ENCODE results near the gene KCNA10. TPM values are rescaled to one million over a fixed set of nuclear protein-coding genes. Genes with fewer than 3 reads are reported as not detected.
"Not testable (repeated sequence)": the region's sequence is repeated elsewhere in the genome, so short reads cannot be mapped to it uniquely, and the experiment has no call there.

Gene KCNA10
- total and polyA plus RNA-seq, 8 donors, result not detected

DNA sequence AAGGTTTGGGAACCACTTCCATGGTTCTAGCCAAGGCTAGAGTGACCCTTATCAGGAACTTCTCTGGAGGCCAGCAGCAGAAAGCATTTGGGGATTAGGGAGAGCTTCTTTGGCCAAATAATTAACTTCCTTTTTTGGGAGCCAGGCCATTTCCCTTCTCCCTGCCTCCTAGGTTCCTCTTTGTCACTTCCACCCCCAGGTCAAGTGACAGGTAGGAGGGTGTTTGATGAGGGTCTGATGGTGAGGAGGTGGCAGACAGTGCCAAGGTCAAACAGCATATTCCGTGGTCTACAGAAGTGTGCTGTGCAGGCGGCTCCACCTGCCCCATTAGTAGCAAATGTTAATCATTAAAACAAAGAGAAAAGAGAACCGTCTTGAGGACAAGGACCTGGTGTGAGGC lies 1.9 kb upstream of the KCNA10 start:
- Histone ChIP-seq H3K36me3 (no peaks in the 10 kb centered on the region), H3K27me3 (peaks cover 0 to 43% of the 10 kb centered on the region in 2 donors), H3K27ac (no peak overlapping the region), H3K4me1 (no peaks in the 10 kb centered on the region), H3K9me3 (no peaks in the 10 kb centered on the region), H3K4me3 (no peak overlapping the region)
- ATAC-seq (no peak), DNase-seq (no peak)
- TF ChIP-seq, protein P1, sequence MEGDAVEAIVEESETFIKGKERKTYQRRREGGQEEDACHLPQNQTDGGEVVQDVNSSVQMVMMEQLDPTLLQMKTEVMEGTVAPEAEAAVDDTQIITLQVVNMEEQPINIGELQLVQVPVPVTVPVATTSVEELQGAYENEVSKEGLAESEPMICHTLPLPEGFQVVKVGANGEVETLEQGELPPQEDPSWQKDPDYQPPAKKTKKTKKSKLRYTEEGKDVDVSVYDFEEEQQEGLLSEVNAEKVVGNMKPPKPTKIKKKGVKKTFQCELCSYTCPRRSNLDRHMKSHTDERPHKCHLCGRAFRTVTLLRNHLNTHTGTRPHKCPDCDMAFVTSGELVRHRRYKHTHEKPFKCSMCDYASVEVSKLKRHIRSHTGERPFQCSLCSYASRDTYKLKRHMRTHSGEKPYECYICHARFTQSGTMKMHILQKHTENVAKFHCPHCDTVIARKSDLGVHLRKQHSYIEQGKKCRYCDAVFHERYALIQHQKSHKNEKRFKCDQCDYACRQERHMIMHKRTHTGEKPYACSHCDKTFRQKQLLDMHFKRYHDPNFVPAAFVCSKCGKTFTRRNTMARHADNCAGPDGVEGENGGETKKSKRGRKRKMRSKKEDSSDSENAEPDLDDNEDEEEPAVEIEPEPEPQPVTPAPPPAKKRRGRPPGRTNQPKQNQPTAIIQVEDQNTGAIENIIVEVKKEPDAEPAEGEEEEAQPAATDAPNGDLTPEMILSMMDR (IDR thresholded peaks at IDR 0.05), result no peak
- intact Hi-C loops (cut with DNase I), result loop anchor here in 1 of 2 donors (5.0 kb wide), 1 partner anchor 96 kb away; no protein-coding TSS in a partner anchor

DNA sequence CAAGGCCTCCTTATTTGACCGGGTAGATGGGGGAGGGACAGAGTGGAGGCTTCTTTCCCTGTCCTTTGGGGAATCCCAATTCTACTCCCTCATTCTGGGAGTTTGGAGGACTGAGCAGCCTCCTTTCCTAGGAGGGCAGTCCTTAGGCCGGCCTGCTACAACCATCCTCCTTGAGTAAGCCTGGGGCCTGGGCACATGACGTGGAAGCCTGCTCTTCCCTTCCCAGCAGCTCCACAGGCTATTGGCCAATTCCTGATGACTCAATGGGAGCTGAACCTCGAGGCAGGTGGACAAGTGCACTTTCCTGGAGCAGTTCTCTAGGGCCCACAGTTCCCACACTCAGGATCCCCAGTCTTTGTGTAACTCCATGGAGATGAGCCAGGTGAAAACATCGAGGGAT lies 3.1 kb downstream of the KCNA10 start:
- no peak overlapping the region for H3K27ac ChIP-seq

DNA sequence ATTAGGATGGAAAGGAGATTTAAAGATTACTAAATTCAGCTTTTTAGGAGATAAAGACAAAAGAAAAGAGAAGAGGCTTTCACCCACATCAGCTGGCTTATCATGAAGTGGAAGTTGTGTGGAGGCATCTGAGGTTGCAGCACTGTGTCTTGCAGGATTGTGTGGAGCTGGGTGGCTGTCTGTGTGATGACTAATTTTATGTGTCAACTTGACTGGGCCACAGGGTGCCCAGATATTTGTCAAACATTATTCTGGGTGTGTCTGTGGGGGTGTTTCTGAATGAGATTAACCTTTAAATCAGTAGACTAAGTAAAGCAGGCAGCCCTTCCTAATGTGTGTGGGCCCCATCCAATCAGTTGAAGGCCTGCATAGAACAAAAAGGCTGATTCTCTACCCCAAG lies 3.9 kb downstream of the KCNA10 start:
- TF ChIP-seq, protein P1 (IDR thresholded peaks at IDR 0.05), result no peak
- no peak for DNase-seq
- no peaks in the 10 kb centered on the region for H3K4me1 ChIP-seq
- no peaks in the 10 kb centered on the region for H3K27me3 ChIP-seq
- H3K27ac ChIP-seq, result no peak overlapping the region
- no peaks in the 10 kb centered on the region for H3K9me3 ChIP-seq
- H3K36me3 ChIP-seq, result no peaks in the 10 kb centered on the region
- no peak overlapping the region for H3K4me3 ChIP-seq
- ATAC-seq, result peak; percentile 25
- intact Hi-C loops (cut with DNase I), result no loop called here

More for the DNA sequence above, 3.1 kb downstream of the KCNA10 start:
- no peaks in the 10 kb centered on the region for H3K36me3 ChIP-seq
- TF ChIP-seq, protein P1 (IDR thresholded peaks at IDR 0.05), result no peak
- DNase-seq, result peak in 1 of 4 donors; percentile 46
- H3K4me1 ChIP-seq, result no peaks in the 10 kb centered on the region
- H3K27me3 ChIP-seq, result no peaks in the 10 kb centered on the region
- H3K9me3 ChIP-seq, result no peaks in the 10 kb centered on the region
- no peak overlapping the region for H3K4me3 ChIP-seq
- intact Hi-C loops (cut with DNase I), result no loop called here
- ATAC-seq, result peak; percentile 28

DNA sequence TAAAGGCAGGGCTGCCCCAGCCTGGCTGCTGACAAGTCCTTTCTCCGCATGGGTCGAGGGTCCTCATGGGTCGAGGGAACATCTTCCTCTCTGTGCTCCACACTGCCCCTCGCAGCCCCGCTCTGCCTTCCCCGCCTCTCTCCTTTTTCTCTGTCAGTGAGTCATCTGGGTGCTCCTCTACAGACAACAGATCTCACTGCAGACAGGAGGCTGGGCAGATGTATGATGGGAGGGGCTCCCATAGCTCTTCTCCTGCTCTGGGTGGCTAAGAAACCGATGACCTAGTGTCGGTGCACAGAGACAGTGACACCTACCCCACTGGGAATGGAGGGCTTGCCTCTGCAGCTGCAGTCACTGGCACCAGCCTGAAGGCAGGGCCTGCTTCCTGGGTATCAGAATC lies 5.5 kb downstream of the KCNA10 start:
- no peak overlapping the region for H3K4me3 ChIP-seq
- ATAC-seq, result no peak
- DNase-seq, result no peak
- no peaks in the 10 kb centered on the region for H3K27me3 ChIP-seq
- intact Hi-C loops (cut with DNase I), result no loop called here
- no peak overlapping the region for H3K27ac ChIP-seq
- H3K9me3 ChIP-seq, result no peaks in the 10 kb centered on the region
- no peaks in the 10 kb centered on the region for H3K4me1 ChIP-seq
- H3K36me3 ChIP-seq, result no peaks in the 10 kb centered on the region
- TF ChIP-seq, protein P1 (IDR thresholded peaks at IDR 0.05), result no peak

DNA sequence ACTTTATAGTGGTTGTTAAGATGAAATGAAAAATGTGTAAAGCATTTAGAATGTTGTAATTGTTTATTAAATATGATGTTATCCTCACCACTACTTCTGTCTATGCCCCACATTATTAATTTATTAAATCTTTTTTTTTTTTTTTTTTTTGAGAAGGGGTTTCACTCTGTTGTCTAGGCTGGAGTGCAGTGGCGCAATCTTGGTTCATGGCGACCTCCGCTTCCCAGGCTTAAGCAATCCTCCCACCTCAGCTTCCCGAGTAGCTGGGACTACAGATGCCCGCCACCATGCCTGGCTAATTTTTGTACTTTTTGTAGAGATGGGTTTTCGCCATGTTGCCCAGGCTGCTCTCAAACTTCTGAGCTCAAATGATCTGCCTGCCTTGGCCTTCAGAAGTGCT lies 7.5 kb downstream of the KCNA10 start:
- Histone ChIP-seq H3K36me3 (no peaks in the 10 kb centered on the region), H3K27me3 (no peaks in the 10 kb centered on the region), H3K4me3 (no peak overlapping the region), H3K27ac (no peak overlapping the region), H3K4me1 (no peaks in the 10 kb centered on the region), H3K9me3 (no peaks in the 10 kb centered on the region)
- TF ChIP-seq, protein P1 (IDR thresholded peaks at IDR 0.05), result no peak
- DNase-seq (no peak), ATAC-seq (no peak)
- intact Hi-C loops (cut with DNase I), result no loop called here

DNA sequence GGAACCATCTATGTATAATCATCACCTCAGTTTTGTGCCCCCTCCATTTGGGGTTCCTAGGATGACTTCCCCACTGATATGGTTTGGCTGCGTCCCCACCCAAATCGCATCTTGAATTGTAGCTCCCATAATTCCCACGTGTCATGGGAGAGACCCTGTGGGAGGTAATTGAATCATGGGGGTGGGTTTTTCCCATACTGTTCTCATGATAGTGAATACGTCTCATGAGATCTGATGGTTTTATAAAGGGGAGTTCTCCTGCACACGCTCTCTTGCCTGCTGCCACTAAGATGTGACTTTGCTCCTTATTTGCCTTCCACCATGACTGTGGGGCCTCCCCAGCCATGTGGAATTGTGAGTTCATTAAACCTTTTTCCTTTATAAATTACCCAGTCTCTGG lies 8.1 kb downstream of the KCNA10 start:
- H3K4me3 ChIP-seq; H3K27me3 ChIP-seq; intact Hi-C loops (cut with DNase I); ATAC-seq; H3K36me3 ChIP-seq; H3K4me1 ChIP-seq; H3K9me3 ChIP-seq; DNase-seq; H3K27ac ChIP-seq: not testable (repeated sequence)
